ENCODE data around the gene DACT1. TPM values are rescaled to one million over a fixed set of nuclear protein-coding genes. Genes with fewer than 3 reads are reported as not detected.

The DACT1 gene
- total RNA-seq, 1 experiment from 2014 or later: 4.4 TPM

DNA sequence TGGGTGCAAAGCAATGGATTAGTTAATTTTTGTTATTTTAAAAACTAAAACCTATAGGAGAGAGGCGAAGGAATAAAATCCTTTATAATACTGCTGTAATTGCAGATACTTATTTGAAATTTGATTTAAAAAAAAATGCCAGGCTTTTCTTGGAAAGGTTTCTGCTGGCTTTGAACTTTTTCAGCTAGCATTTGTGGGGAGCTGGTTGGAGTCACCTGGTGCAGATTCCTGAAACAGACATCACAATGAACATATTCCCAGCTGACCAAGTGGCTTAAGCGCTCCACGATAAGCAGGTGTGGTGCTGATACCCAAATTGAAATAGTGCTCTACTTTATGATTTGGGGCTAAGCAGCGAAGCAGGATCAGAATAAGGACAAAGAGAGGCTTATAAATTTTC, 42.9 kb downstream of the DACT1 start:
- no peaks in the 10 kb centered on the region for H4K20me1 ChIP-seq (ENCODE audit: control insufficient read depth, insufficient read depth, insufficient read length)
- H2BK5ac ChIP-seq (ENCODE audit: insufficient read length, low read length): no peak overlapping the region
- no peak overlapping the region for H3K23ac ChIP-seq (ENCODE audit: insufficient read length, low read depth, low read length)
- no peak overlapping the region for H3K27ac ChIP-seq (ENCODE audit: insufficient read length, low read depth, low read length)
- H2BK20ac ChIP-seq (ENCODE audit: low read depth, low read length, poor library complexity, severe bottlenecking): no peak overlapping the region
- no peak overlapping the region for H3K4ac ChIP-seq (ENCODE audit: low read depth, low read length)
- no CpG with 5 or more reads among the region's 4 CpGs for WGBS (ENCODE audit: extremely low coverage, insufficient read length, low lambda C conversion rate)
- no peak overlapping the region for H2BK15ac ChIP-seq (ENCODE audit: low read depth, low read length)
- no peak overlapping the region for H3K4me3 Mint-ChIP-seq
- H4K91ac ChIP-seq (ENCODE audit: insufficient read length, low read depth, low read length): no peak overlapping the region
- H3K27me3 Mint-ChIP-seq (ENCODE audit: low read depth): no peaks in the 10 kb centered on the region
- no peak overlapping the region for H3K18ac ChIP-seq (ENCODE audit: insufficient read length, low read depth, low read length)
- no peaks in the 10 kb centered on the region for H3K9me3 Mint-ChIP-seq
- H3K79me2 ChIP-seq (ENCODE audit: insufficient read depth, low read length): no peaks in the 10 kb centered on the region
- no peak overlapping the region for H3K4me2 ChIP-seq (ENCODE audit: insufficient read depth, insufficient read length, low read length)
- no peak overlapping the region for H3T11ph ChIP-seq (ENCODE audit: low read length)
- no peak overlapping the region for H4K5ac ChIP-seq (ENCODE audit: insufficient read length, low read depth, low read length)
- no peaks in the 10 kb centered on the region for H3K79me1 ChIP-seq (ENCODE audit: insufficient read depth, low read depth, low read length, poor library complexity, severe bottlenecking)
- TF ChIP-seq, protein P1, sequence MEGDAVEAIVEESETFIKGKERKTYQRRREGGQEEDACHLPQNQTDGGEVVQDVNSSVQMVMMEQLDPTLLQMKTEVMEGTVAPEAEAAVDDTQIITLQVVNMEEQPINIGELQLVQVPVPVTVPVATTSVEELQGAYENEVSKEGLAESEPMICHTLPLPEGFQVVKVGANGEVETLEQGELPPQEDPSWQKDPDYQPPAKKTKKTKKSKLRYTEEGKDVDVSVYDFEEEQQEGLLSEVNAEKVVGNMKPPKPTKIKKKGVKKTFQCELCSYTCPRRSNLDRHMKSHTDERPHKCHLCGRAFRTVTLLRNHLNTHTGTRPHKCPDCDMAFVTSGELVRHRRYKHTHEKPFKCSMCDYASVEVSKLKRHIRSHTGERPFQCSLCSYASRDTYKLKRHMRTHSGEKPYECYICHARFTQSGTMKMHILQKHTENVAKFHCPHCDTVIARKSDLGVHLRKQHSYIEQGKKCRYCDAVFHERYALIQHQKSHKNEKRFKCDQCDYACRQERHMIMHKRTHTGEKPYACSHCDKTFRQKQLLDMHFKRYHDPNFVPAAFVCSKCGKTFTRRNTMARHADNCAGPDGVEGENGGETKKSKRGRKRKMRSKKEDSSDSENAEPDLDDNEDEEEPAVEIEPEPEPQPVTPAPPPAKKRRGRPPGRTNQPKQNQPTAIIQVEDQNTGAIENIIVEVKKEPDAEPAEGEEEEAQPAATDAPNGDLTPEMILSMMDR (conservative IDR thresholded peaks at IDR 0.05): no peak
- no peak overlapping the region for H3K27ac Mint-ChIP-seq
- H2AK5ac ChIP-seq (ENCODE audit: insufficient read length, low read length): no peak overlapping the region
- no peak overlapping the region for H3K56ac ChIP-seq (ENCODE audit: insufficient read length, low read depth, low read length)
- no peak overlapping the region for H4K8ac ChIP-seq (replicated peaks; ENCODE audit: insufficient read length, low read depth, low read length)
- H3K36me3 Mint-ChIP-seq (ENCODE audit: insufficient read depth in 1 of 3, low read depth in 3 of 3): no peaks in the 10 kb centered on the region
- peaks cover 0 to 3% of the 10 kb centered on the region in 2 experiments; a peak in 1 of 4 replicates for H3K4me1 Mint-ChIP-seq
- no peaks in the 10 kb centered on the region for H3K23me2 ChIP-seq (ENCODE audit: insufficient read length, low read depth, low read length, poor library complexity, severe bottlenecking)
- no peak for DNase-seq
- H3K27me3 ChIP-seq (ENCODE audit: insufficient read depth, low read length): no peaks in the 10 kb centered on the region
- no peak overlapping the region for H2BK120ac ChIP-seq (ENCODE audit: low read depth, low read length, poor library complexity, severe bottlenecking)
- no peaks in the 10 kb centered on the region for H3K4me1 ChIP-seq (ENCODE audit: insufficient read depth, low read length)
- H2BK12ac ChIP-seq (ENCODE audit: insufficient read length, low read depth, low read length): no peak overlapping the region
- H3K9me3 ChIP-seq (ENCODE audit: control insufficient read depth, low read depth, low read length): no peaks in the 10 kb centered on the region
- no peak overlapping the region for H2AFZ ChIP-seq (ENCODE audit: low read length)
- no peak overlapping the region for H3K14ac ChIP-seq (ENCODE audit: insufficient read depth, low read length)
- H3K9ac ChIP-seq (ENCODE audit: extremely low read depth, insufficient read length, low read length): no peak overlapping the region
